ENCODE measurements around the gene CYBC1.

DNA sequence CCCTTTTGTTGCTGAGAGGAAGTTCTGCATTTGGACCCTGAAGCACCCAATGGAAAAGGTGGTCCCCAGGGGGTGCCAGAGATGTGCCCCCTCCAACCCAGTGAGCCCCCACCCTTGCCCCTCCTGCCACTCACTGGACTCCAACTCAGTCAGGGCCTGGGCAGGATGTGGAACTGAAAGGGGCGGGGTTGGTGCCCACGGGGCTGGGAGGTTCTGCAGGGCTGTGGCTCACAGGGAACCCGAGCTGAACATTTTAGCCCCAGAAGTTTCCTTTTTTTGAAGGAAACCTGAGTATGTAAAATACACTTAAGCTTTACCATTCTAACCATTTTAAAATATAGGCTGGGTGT, 16.4 kb downstream of the CYBC1 start:
- TF ChIP-seq, protein P1, sequence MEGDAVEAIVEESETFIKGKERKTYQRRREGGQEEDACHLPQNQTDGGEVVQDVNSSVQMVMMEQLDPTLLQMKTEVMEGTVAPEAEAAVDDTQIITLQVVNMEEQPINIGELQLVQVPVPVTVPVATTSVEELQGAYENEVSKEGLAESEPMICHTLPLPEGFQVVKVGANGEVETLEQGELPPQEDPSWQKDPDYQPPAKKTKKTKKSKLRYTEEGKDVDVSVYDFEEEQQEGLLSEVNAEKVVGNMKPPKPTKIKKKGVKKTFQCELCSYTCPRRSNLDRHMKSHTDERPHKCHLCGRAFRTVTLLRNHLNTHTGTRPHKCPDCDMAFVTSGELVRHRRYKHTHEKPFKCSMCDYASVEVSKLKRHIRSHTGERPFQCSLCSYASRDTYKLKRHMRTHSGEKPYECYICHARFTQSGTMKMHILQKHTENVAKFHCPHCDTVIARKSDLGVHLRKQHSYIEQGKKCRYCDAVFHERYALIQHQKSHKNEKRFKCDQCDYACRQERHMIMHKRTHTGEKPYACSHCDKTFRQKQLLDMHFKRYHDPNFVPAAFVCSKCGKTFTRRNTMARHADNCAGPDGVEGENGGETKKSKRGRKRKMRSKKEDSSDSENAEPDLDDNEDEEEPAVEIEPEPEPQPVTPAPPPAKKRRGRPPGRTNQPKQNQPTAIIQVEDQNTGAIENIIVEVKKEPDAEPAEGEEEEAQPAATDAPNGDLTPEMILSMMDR (conservative IDR thresholded peaks at IDR 0.05 in 1 of 2, IDR thresholded peaks at IDR 0.05 in 1 of 2; ENCODE audit: extremely low read depth in 1 of 2, insufficient read depth in 1 of 2, low read depth in 1 of 2, low read length in 2 of 2): no peak
- TF ChIP-seq EZH2 (IDR thresholded peaks at IDR 0.05; ENCODE audit: borderline replicate concordance, low read length): no peak
